NCI-H510A (cell line): ENCODE results near the gene EPS8.
"Not testable (repeated sequence)": the region's sequence is repeated elsewhere in the genome, so short reads cannot be mapped to it uniquely, and the experiment has no call there.

Experiments
- DNase-seq: peaks from one replicate; lab custom pipeline; 2025; lab: John Stamatoyannopoulos, UW

The EPS8 gene

GRCh38 chr12:15644700-15645099, 144.5 kb downstream of the EPS8 start:
- DNase-seq, result no peak

GRCh38 chr12:15638231-15638630, 151.0 kb downstream of the EPS8 start:
- no peak for DNase-seq

- no peak for DNase-seq
Measured at GRCh38 chr12:15636060-15636890, 152.9 kb downstream of the EPS8 start.

GRCh38 chr12:15634010-15634683, 155.0 kb downstream of the EPS8 start:
- no peak for DNase-seq

GRCh38 chr12:15633201-15633600, 156.0 kb downstream of the EPS8 start:
- no peak for DNase-seq

- no peak for DNase-seq
Measured at GRCh38 chr12:15632708-15633107, 156.5 kb downstream of the EPS8 start.

GRCh38 chr12:15631007-15631715, 158.0 kb downstream of the EPS8 start:
- DNase-seq, result no peak

- DNase-seq, result no peak
Measured at GRCh38 chr12:15629761-15630160, 159.4 kb downstream of the EPS8 start.

GRCh38 chr12:15629108-15629507, 160.1 kb downstream of the EPS8 start:
- DNase-seq, result no peak

GRCh38 chr12:15627995-15628945, 160.9 kb downstream of the EPS8 start:
- DNase-seq, result no peak

GRCh38 chr12:15625075-15625474, 164.1 kb downstream of the EPS8 start:
- no peak for DNase-seq

- no peak for DNase-seq
Measured at GRCh38 chr12:15620741-15621539, 168.2 kb downstream of the EPS8 start.

- not testable (repeated sequence) for DNase-seq
Measured at GRCh38 chr12:15616495-15616894, 172.7 kb downstream of the EPS8 start.

- no peak for DNase-seq
Measured at GRCh38 chr12:15613981-15614380, 175.2 kb downstream of the EPS8 start.

GRCh38 chr12:15608941-15609340, 180.2 kb downstream of the EPS8 start:
- DNase-seq, result no peak

- DNase-seq, result no peak
Measured at GRCh38 chr12:15608406-15608805, 180.8 kb downstream of the EPS8 start.

- no peak for DNase-seq
Measured at GRCh38 chr12:15605881-15606590, 183.2 kb downstream of the EPS8 start.

- DNase-seq, result peak; percentile 13
Measured at GRCh38 chr12:15603474-15604085, 185.6 kb downstream of the EPS8 start.

GRCh38 chr12:15602051-15602672, 187.0 kb downstream of the EPS8 start:
- no peak for DNase-seq
